Central memory CD8-positive, alpha-beta T cell (primary cell): Measurements from ENCODE around the gene VSIG10L.

Experiments
- ATAC-seq: fragments of 150-1000 bp; cut with Tn5 transposase; replicated peaks from 2 replicates; pipeline ENCODE4 v1.10.0; 2022; ENCODE audit warnings: mild to moderate bottlenecking, moderate FRiP score, moderate number of reproducible peaks; ENCODE audit not compliant: poor library complexity, severe bottlenecking; ENCODE audit errors: extremely low read depth
- DNase-seq, 2 donors: peaks; one replicate each; pipeline ENCODE4 v3.0.0; 2021; ENCODE audit warnings: low spot score in 2 of 2
- H3K27ac Mint-ChIP-seq: one replicate; pipeline ENCODE4 v1.8.0; 2022; ENCODE audit warnings: low read depth, mild to moderate bottlenecking, moderate library complexity, mixed read lengths
- H3K27me3 Mint-ChIP-seq: one replicate; pipeline ENCODE4 v1.8.0; 2022; ENCODE audit warnings: mixed read lengths
- H3K36me3 Mint-ChIP-seq: one replicate; pipeline ENCODE4 v1.8.0; 2022; ENCODE audit warnings: mild to moderate bottlenecking, moderate library complexity, mixed read lengths; ENCODE audit not compliant: insufficient read depth
- H3K4me1 Mint-ChIP-seq: one replicate; pipeline ENCODE4 v1.8.0; 2022; ENCODE audit warnings: mixed read lengths
- H3K4me3 Mint-ChIP-seq: one replicate; pipeline ENCODE4 v1.8.0; 2022; ENCODE audit warnings: mild to moderate bottlenecking, moderate library complexity, mixed read lengths
- H3K9me3 Mint-ChIP-seq: one replicate; pipeline ENCODE4 v1.8.0; 2022; ENCODE audit warnings: mixed read lengths

Gene VSIG10L

GRCh38 chr19:51316688-51317087 is 25.3 kb downstream of the VSIG10L start:
- H3K4me3 Mint-ChIP-seq, result no peak overlapping the region
- DNase-seq (no peak), ATAC-seq (no peak)
- H3K36me3 Mint-ChIP-seq, result peaks cover 3% of the 10 kb centered on the region
- peaks cover 35% of the 10 kb centered on the region for H3K27me3 Mint-ChIP-seq
- peaks cover 6% of the 10 kb centered on the region for H3K9me3 Mint-ChIP-seq
- H3K27ac Mint-ChIP-seq, result no peak overlapping the region
- H3K4me1 Mint-ChIP-seq, result peaks cover 5% of the 10 kb centered on the region

DNA sequence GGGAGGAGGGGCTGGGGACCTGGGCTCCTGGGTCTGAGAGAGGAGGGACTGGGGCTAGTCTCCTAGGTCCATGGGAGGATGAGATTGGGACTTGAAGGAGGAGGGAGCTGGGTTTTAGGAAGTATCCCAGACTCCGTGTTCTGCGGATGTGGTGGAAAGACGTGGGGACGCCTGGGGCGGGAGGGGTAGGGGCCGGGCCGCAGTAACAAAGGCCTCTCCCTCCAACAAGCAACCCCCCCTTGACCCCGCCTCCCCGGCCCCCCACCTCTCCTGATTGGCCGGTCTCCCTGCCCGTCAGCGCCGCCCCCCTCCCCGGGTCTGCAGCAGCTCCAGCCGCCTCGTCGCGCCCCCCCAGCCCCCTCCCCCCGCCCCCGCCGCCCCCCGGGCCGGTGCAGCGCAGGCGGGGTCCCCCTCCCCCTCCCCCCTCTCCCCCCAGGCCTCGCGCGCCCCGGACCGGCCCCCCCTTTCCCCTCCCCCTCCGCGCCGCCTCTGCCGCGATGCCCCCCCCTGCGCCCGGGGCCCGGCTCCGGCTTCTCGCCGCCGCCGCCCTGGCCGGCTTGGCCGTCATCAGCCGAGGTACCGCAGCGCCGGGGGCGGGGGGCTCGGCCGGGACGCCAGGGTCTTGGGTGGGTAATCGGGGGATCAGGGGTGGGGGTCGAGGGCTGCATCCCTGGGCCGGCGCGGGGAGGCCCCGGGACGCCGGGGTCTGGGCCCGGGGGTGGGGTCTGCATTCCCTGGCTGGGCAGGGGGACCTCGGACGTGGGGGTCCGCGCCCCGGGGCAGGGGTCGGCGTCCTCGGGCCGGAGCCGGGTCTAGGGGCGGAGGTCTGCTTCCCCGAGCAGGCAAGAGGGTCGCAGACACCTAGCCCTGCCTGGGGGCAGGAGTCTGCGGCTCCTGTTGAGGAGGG is 30.3 kb downstream of the VSIG10L start, which contains the start of gene IGLON5:
IGLON5 (plus strand) TSS at position 294 of the 907 bp plus-strand sequence; CDS start at position 498, 204 bp downstream.
- Mint-ChIP-seq H3K4me3 (no peak within 1 kb of the TSS), H3K4me1 (peaks cover 5% of the 10 kb centered on the region), H3K36me3 (peaks cover 2% of the 10 kb centered on the region), H3K9me3 (peaks cover 16% of the 10 kb centered on the region), H3K27ac (no peak within 1 kb of the TSS), H3K27me3 (peaks cover 68% of the 10 kb centered on the region)
- no peak for DNase-seq
- ATAC-seq, result no peak

DNA sequence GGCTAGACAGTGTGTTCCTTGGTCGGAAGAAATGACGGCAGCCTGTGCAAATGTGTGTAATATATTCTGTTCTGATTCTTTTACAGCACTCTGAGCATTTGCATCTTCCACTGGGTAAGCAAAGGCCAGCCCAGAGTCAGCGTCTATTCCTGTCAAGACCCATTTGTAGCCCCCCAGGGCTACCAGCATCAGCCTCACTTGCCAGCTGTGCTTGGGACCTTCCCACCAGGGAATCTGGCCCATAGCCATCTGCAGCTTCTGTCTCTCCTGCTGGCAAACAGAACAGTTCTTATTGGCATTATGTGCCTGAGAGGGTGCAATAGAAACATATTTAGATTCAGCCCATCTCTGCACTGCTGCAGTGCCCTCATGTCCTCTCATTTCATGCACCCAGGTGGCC is 36.5 kb downstream of the VSIG10L start:
- peaks cover 21% of the 10 kb centered on the region for H3K9me3 Mint-ChIP-seq
- ATAC-seq (no peak), DNase-seq (no peak)
- no peak overlapping the region for H3K27ac Mint-ChIP-seq
- H3K36me3 Mint-ChIP-seq, result no peaks in the 10 kb centered on the region
- H3K4me3 Mint-ChIP-seq, result no peak overlapping the region
- peaks cover 75% of the 10 kb centered on the region for H3K27me3 Mint-ChIP-seq
- H3K4me1 Mint-ChIP-seq, result no peaks in the 10 kb centered on the region

DNA sequence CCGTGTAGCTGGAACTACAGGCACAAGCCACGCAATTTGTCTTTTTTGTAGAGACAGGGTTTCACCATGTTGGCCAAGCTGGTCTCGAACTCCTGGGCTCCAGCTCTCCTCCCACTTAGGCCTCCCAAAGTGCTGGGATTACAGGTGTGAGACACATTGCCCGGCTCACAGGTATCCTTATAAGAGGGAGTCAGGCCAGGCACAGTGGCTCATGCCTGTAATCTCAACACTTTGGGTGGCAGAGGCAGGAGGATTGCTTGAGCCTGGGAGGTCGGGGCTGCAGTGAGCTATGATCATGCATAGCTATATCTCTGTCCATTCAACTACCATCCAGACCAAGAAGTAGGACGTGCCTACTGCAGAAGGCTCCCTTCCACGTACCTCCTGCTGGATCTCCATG is 40.7 kb downstream of the VSIG10L start:
- DNase-seq, result no peak
- Mint-ChIP-seq H3K36me3 (no peaks in the 10 kb centered on the region), H3K27ac (no peak overlapping the region), H3K9me3 (peaks cover 10% of the 10 kb centered on the region), H3K4me3 (no peak overlapping the region), H3K4me1 (no peaks in the 10 kb centered on the region), H3K27me3 (peaks cover 58% of the 10 kb centered on the region)
- no peak for ATAC-seq

DNA sequence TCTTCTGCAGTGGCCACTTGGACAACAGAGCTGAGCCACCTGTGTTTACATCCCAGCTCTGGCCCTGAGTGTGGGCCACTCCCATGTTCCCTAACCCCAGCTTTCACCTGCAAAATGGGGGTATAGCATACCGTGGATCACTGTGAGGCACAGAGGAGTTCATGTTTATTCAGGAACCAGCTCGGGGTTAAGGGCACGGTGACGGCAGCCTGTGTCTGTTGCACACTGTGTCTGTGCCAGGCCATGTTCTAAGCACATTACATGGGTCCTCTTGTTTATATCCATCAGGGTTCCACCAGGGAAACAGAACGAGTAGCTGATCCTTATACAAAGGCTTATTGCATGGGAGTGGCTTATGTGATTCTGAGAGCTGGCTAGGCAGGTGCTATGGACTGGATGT is 44.5 kb downstream of the VSIG10L start:
- Mint-ChIP-seq H3K4me3 (no peak overlapping the region), H3K4me1 (peaks cover 5% of the 10 kb centered on the region), H3K9me3 (no peaks in the 10 kb centered on the region), H3K27ac (no peak overlapping the region), H3K36me3 (no peaks in the 10 kb centered on the region), H3K27me3 (peaks cover 67% of the 10 kb centered on the region)
- DNase-seq (no peak), ATAC-seq (no peak)

GRCh38 chr19:51296336-51297093 is 45.4 kb downstream of the VSIG10L start:
- Mint-ChIP-seq H3K9me3 (no peaks in the 10 kb centered on the region), H3K4me1 (peaks cover 5% of the 10 kb centered on the region), H3K27me3 (peaks cover 58% of the 10 kb centered on the region), H3K4me3 (no peak overlapping the region), H3K27ac (no peak overlapping the region), H3K36me3 (no peaks in the 10 kb centered on the region)
- ATAC-seq (no peak), DNase-seq (no peak)

DNA sequence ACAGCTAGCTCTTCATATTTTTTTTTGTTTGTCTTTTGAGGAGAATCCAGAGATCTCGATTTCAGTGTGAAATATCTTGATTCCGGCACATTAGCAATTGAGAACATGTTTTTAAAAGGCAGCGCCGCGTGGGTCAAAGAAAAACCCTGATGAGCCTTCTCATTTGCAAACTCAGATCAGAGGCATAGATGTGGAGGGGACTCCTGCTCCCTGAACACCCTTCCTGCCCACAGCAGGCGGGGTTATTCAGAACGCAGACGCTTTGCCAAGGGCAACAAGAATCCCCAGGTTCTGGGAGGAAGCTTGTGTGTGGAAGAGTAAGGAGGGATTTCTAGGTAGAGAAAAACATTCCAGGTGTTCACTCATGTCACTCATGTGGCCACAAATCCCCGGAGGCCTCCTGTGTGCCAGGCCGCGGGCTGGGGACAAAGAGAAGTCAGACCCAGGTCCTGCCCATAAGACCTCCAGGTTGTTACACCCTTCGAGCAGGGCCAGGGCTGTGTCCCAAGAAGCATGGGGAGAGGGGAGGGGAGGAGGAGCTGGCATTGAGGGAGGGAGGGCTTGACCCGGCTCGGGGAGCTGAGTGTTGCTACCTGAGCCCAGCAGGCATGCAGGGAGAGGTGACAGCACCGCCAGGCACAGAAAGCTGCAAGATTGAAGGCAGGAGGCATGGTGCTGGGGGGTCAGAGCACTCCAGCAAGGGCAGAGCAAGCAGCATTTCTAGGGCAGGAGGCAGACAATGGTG is 46.4 kb downstream of the VSIG10L start:
- Mint-ChIP-seq H3K27me3 (peaks cover 53% of the 10 kb centered on the region), H3K36me3 (no peaks in the 10 kb centered on the region), H3K4me3 (no peak overlapping the region), H3K27ac (no peak overlapping the region), H3K4me1 (peaks cover 5% of the 10 kb centered on the region), H3K9me3 (no peaks in the 10 kb centered on the region)
- no peak for DNase-seq
- ATAC-seq, result no peak

- Mint-ChIP-seq H3K9me3 (no peaks in the 10 kb centered on the region), H3K4me3 (no peak overlapping the region), H3K27ac (no peak overlapping the region), H3K36me3 (no peaks in the 10 kb centered on the region), H3K27me3 (peaks cover 53% of the 10 kb centered on the region), H3K4me1 (peaks cover 5% of the 10 kb centered on the region)
- ATAC-seq (no peak), DNase-seq (no peak)
Observed at GRCh38 chr19:51294977-51295375, 47.0 kb downstream of the VSIG10L start.

GRCh38 chr19:51294211-51294976 is 47.5 kb downstream of the VSIG10L start:
- H3K4me3 Mint-ChIP-seq, result no peak overlapping the region
- peaks cover 5% of the 10 kb centered on the region for H3K4me1 Mint-ChIP-seq
- H3K27ac Mint-ChIP-seq, result no peak overlapping the region
- DNase-seq (no peak), ATAC-seq (no peak)
- peaks cover 53% of the 10 kb centered on the region for H3K27me3 Mint-ChIP-seq
- no peaks in the 10 kb centered on the region for H3K36me3 Mint-ChIP-seq
- H3K9me3 Mint-ChIP-seq, result no peaks in the 10 kb centered on the region

- Mint-ChIP-seq H3K36me3 (no peaks in the 10 kb centered on the region), H3K27me3 (peaks cover 53% of the 10 kb centered on the region), H3K4me3 (no peak overlapping the region), H3K9me3 (no peaks in the 10 kb centered on the region), H3K4me1 (peaks cover 5% of the 10 kb centered on the region), H3K27ac (no peak overlapping the region)
- no peak for ATAC-seq
- no peak for DNase-seq
Observed at GRCh38 chr19:51293571-51294210, 48.2 kb downstream of the VSIG10L start.

- H3K27ac Mint-ChIP-seq, result no peak overlapping the region
- DNase-seq, result no peak
- no peaks in the 10 kb centered on the region for H3K36me3 Mint-ChIP-seq
- H3K4me3 Mint-ChIP-seq, result no peak overlapping the region
- no peak for ATAC-seq
- H3K4me1 Mint-ChIP-seq, result peaks cover 5% of the 10 kb centered on the region
- H3K9me3 Mint-ChIP-seq, result no peaks in the 10 kb centered on the region
- H3K27me3 Mint-ChIP-seq, result peaks cover 51% of the 10 kb centered on the region
Observed at GRCh38 chr19:51292971-51293370, 49.0 kb downstream of the VSIG10L start.
